Stomach (tissue), 9 donors: ENCODE measurements around the gene PIAS1. TPM values are rescaled to one million over a fixed set of nuclear protein-coding genes. Genes with fewer than 3 reads are reported as not detected.
"Not testable (repeated sequence)": the region's sequence is repeated elsewhere in the genome, so short reads cannot be mapped to it uniquely, and the experiment has no call there.

Experiments
- DNase-seq, 2 donors: peaks; one replicate each; pipeline versions ENCODE4 v3.0.0 to v3.0.0-alpha.2; 2013 to 2019
- H3K27ac ChIP-seq, 5 donors: fragments of 200-600 bp in 4 of 5; sonication (generic) in 4 of 5; one replicate each; pipeline ENCODE4 v1.5.1; 2013 to 2019; ENCODE audit warnings: mild to moderate bottlenecking in 1 of 5, moderate library complexity in 1 of 5
- H3K27me3 ChIP-seq, 3 donors: fragments of 200-600 bp; sonication (generic); one replicate each; pipeline ENCODE4 v1.5.1; 2017 to 2019; ENCODE audit warnings: mixed run types in 1 of 3
- H3K36me3 ChIP-seq, 4 donors: fragments of 200-600 bp; sonication (generic); 1 replicate in 3 of 4; 2 replicates in 1 of 4; pipeline ENCODE4 v1.5.1; 2016 to 2019
- H3K4me1 ChIP-seq, 4 donors: fragments of 200-600 bp; sonication (generic); one replicate each; pipeline ENCODE4 v1.5.1; 2016 to 2019
- H3K4me3 ChIP-seq, 4 donors: fragments of 200-600 bp; sonication (generic) in 3 of 4; one replicate each; pipeline ENCODE4 v1.5.1; 2016 to 2019; ENCODE audit warnings: mild to moderate bottlenecking in 1 of 4
- H3K9me3 ChIP-seq, 4 donors: fragments of 200-600 bp; sonication (generic); one replicate each; pipeline ENCODE4 v1.5.1; 2016 to 2019
- EP300 ChIP-seq: sonication (generic); formaldehyde crosslinking; IDR thresholded peaks from one replicate; pipeline ENCODE4 v1.6.1; 2017; ENCODE audit warnings: antibody characterized with exemption
- POLR2A ChIP-seq, 4 donors: fragments of 450-650 bp; IDR thresholded peaks; one replicate each; pipeline ENCODE4 v1.6.1; 2016; ENCODE audit warnings: antibody characterized with exemption in 4 of 4, control low read depth in 2 of 4, mild to moderate bottlenecking in 1 of 4, moderate library complexity in 1 of 4
- POLR2AphosphoS5 ChIP-seq, 3 donors: sonication (generic); formaldehyde crosslinking; IDR thresholded peaks; one replicate each; pipeline ENCODE4 v1.6.1; 2016; ENCODE audit warnings: antibody characterized with exemption in 3 of 3
- WGBS, 5 donors: extraction: QIAGEN DNeasy Blood & Tissue Kit in 3 of 5; methylation state at CpG; one replicate each; pipeline versions ENCODE4 v1.1.5 to v1.1.7; 2013 to 2018; 5-methylcytosine and 5-hydroxymethylcytosine counted together
- intact Hi-C: fragments of 100-400 bp; cut with DNase I; formaldehyde crosslinking; loops from one replicate; pipeline ENCODE4 v1.15.1; 2023; ENCODE audit warnings: low total_unique reads
- polyA plus RNA-seq, 3 donors: library from polyadenylated mRNA; stranded (reverse); fragments of 200-250 nt; gene quantifications; one replicate each; pipeline ENCODE4 v1.2.3, GENCODE V29; 2013
- total RNA-seq, 5 donors: library from RNA; depleted of rRNA; stranded (reverse); fragments of >200 nt; gene quantifications; one replicate each; pipeline versions ENCODE4 v1.1.0 to v1.2.3, GENCODE V29; 2014 to 2016
- TF ChIP-seq, protein P1 (sequence below), 7 experiments: fragments of 450-650 bp in 4 of 7; fragments of 200-600 bp in 3 of 7; sonication (generic) in 3 of 7; IDR thresholded peaks; one replicate each; pipeline ENCODE4 v1.5.1; 2016 to 2019; ENCODE audit warnings: antibody characterized with exemption in 7 of 7, control low read depth in 2 of 7, mild to moderate bottlenecking in 1 of 7
- donor health status: healthy with polysubstance abuse.
- donor health status: Bipolar disorder and iron deficiency.
- donor health status: healthy.

The PIAS1 gene
- total and polyA plus RNA-seq, 8 donors = 7.9 to 56.6 (median 38.8) TPM

DNA sequence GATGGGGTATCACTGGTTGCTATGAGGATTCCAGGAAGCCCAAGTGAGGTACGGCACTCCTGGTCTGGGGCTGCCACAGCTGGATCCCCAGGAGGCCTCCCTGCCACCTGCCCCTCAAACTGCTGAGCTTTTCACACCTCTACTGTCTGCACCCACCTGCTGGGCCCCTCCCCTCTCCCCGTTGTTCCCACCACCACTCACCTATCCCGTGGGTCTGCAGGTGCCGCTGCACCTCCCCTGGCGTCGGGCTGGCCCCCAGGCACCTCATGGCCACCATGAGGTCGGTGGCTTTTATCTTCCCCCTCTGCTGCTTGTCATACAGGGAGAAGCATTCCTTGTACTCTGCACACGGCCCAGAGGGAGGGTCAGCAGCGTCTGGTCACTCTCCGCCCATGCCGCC is 145.2 kb downstream of the PIAS1 start:
- no peaks in the 10 kb centered on the region for H3K27me3 ChIP-seq
- intact Hi-C loops = no loop called here
- DNase-seq = no peak

GRCh38 chr15:68200016-68200861 is 146.1 kb downstream of the PIAS1 start:
- Histone ChIP-seq H3K4me1 (peaks cover 20 to 46% (median 35%) of the 10 kb centered on the region in 4 donors), H3K36me3 (peaks cover 0 to 22% (median 4%) of the 10 kb centered on the region in 4 donors), H3K4me3 (no peak overlapping the region), H3K27me3 (no peaks in the 10 kb centered on the region), H3K9me3 (no peaks in the 10 kb centered on the region), H3K27ac (peak overlapping the region in 1 of 5 donors; percentile 25)
- DNase-seq = peak in 1 of 2 donors; percentile 24
- 52 to 70% (median 61%) methylated on average over 10 to 16 of the region's 16 CpGs for WGBS, 5 donors
- no peak for TF ChIP-seq POLR2AphosphoS5 (IDR thresholded peaks at IDR 0.05)
- TF ChIP-seq POLR2A (IDR thresholded peaks at IDR 0.05) = no peak
- TF ChIP-seq, protein P1, sequence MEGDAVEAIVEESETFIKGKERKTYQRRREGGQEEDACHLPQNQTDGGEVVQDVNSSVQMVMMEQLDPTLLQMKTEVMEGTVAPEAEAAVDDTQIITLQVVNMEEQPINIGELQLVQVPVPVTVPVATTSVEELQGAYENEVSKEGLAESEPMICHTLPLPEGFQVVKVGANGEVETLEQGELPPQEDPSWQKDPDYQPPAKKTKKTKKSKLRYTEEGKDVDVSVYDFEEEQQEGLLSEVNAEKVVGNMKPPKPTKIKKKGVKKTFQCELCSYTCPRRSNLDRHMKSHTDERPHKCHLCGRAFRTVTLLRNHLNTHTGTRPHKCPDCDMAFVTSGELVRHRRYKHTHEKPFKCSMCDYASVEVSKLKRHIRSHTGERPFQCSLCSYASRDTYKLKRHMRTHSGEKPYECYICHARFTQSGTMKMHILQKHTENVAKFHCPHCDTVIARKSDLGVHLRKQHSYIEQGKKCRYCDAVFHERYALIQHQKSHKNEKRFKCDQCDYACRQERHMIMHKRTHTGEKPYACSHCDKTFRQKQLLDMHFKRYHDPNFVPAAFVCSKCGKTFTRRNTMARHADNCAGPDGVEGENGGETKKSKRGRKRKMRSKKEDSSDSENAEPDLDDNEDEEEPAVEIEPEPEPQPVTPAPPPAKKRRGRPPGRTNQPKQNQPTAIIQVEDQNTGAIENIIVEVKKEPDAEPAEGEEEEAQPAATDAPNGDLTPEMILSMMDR (IDR thresholded peaks at IDR 0.05) = no peak
- TF ChIP-seq EP300 = no peak
- intact Hi-C loops = no loop called here

More for the DNA sequence above, 145.2 kb downstream of the PIAS1 start:
- H3K4me1 ChIP-seq = peaks cover 11 to 37% (median 26%) of the 10 kb centered on the region in 4 donors
- peaks cover 0 to 23% (median 4%) of the 10 kb centered on the region in 4 donors for H3K36me3 ChIP-seq
- TF ChIP-seq POLR2AphosphoS5 (IDR thresholded peaks at IDR 0.05) (no peak), POLR2A (IDR thresholded peaks at IDR 0.05) (no peak), EP300 (no peak)
- TF ChIP-seq, protein P1 (IDR thresholded peaks at IDR 0.05) = no peak
- WGBS, 5 donors = 44 to 61% (median 49%) methylated on average over 11 of the region's 11 CpGs
- no peak overlapping the region for H3K4me3 ChIP-seq
- no peaks in the 10 kb centered on the region for H3K9me3 ChIP-seq
- H3K27ac ChIP-seq = no peak overlapping the region

- intact Hi-C loops = no loop called here
- no peak overlapping the region for H3K27ac ChIP-seq
- peaks cover 0 to 11% (median 4%) of the 10 kb centered on the region in 4 donors for H3K36me3 ChIP-seq
- no peaks in the 10 kb centered on the region for H3K27me3 ChIP-seq
- H3K9me3 ChIP-seq = no peaks in the 10 kb centered on the region
- 85 to 93% (median 91%) methylated on average over 4 to 7 of the region's 7 CpGs for WGBS, 5 donors
- peaks cover 31 to 54% (median 45%) of the 10 kb centered on the region in 4 donors for H3K4me1 ChIP-seq
- no peak for DNase-seq
- no peak for TF ChIP-seq EP300
- no peak for TF ChIP-seq POLR2A (IDR thresholded peaks at IDR 0.05)
- TF ChIP-seq POLR2AphosphoS5 (IDR thresholded peaks at IDR 0.05) = no peak
- TF ChIP-seq, protein P1 (IDR thresholded peaks at IDR 0.05) = no peak
- no peak overlapping the region for H3K4me3 ChIP-seq
Observed at GRCh38 chr15:68201153-68201878, 147.2 kb downstream of the PIAS1 start.

GRCh38 chr15:68201879-68202261 is 147.8 kb downstream of the PIAS1 start:
- Histone ChIP-seq H3K4me3 (no peak overlapping the region), H3K36me3 (peaks cover 0 to 7% (median 1%) of the 10 kb centered on the region in 4 donors), H3K4me1 (peaks cover 34 to 59% (median 48%) of the 10 kb centered on the region in 4 donors), H3K9me3 (no peaks in the 10 kb centered on the region), H3K27me3 (no peaks in the 10 kb centered on the region), H3K27ac (no peak overlapping the region)
- intact Hi-C loops = no loop called here
- WGBS, 5 donors = 43 to 66% (median 54%) methylated on average over 3 of the region's 3 CpGs
- DNase-seq = no peak
- TF ChIP-seq POLR2A (IDR thresholded peaks at IDR 0.05) = no peak
- TF ChIP-seq EP300 = no peak
- TF ChIP-seq POLR2AphosphoS5 (IDR thresholded peaks at IDR 0.05) = no peak
- TF ChIP-seq, protein P1 (IDR thresholded peaks at IDR 0.05) = no peak

DNA sequence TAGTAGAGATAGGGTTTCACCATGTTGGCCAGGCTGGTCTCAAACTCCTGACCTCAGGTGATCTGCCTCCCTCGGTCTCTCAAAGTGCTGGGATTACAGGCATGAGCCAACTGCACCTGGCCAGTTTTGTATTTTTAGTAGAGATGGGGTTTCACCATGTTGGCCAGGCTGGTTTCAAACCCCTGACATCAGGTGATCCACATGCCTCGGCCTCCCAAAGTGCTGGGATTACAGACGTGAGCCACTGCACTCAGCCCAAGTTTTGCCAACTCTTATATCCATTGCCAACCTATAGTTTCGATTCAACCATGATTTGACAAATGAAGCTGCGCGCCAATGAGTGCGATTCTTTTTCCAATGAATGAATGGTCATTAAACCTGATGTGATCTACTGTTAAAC is 148.9 kb downstream of the PIAS1 start:
- H3K4me3 ChIP-seq, intact Hi-C loops, H3K27me3 ChIP-seq, DNase-seq, H3K9me3 ChIP-seq, H3K36me3 ChIP-seq, H3K27ac ChIP-seq: not testable (repeated sequence)
- H3K4me1 ChIP-seq = peaks cover 34 to 65% (median 48%) of the 10 kb centered on the region in 4 donors
- WGBS, 5 donors = 93 to 96% (median 95%) methylated on average over 7 of the region's 7 CpGs
